GM18951 (cell line): Measurements from ENCODE around the gene GRAMD2B.

Source experiments
- POLR2A ChIP-seq: IDR thresholded peaks from 4 replicates; pipeline ENCODE4 v1.6.1; 2011; ENCODE audit warnings: mild to moderate bottlenecking; ENCODE audit not compliant: insufficient read length, insufficient read depth; ENCODE audit errors: extremely low read depth
- in situ Hi-C: fragments of 300-500 bp; cut with MboI; formaldehyde crosslinking; loops from one replicate; pipeline ENCODE4 v1.12.0; 2022; ENCODE audit warnings: low sequenced_read_pairs, mixed read lengths, inconsistent platforms; ENCODE audit not compliant: unreplicated experiment

GRAMD2B gene

DNA sequence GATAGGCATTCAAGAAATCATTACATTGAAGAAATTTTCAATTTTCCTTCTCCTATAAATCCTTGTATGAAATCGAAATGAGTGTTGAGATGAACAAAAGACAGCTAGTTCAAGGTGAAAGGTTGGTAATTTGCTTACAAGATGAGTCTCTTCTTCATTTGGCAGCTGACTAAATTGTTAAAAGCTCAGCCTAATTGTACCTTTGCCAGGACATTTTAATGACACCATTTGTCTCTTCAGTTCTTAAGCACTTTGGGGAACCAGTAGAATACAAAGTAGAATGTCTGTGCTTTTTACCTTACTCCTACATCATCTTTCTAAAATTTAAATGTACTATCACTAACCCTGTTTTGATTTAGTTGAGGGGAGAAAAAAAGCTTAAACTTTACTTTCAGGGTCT, 59.4 kb downstream of the GRAMD2B start:
- in situ Hi-C loops = no loop called here
- TF ChIP-seq POLR2A = no peak

GRCh38 chr5:126483156-126483555, 59.9 kb downstream of the GRAMD2B start:
- in situ Hi-C loops = no loop called here
- no peak for TF ChIP-seq POLR2A

DNA sequence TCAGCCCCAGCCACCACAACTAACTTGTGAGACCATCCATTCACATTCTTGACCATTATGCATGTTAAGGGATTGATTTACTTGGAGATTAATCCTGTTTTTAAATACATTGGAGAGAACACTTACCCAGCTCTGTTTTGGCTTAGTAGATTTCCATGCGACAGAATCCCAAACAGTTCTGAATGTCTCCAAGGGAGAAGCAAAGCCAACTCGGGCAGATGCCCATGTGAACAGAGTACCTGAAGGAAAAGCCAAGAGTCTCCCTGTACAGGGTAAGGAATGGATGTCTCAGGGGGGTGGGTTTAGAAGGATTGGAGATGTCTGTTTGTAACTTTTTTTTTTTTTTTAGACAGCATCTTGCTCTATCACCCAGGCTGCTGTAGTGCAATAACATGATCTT, 61.0 kb downstream of the GRAMD2B start:
- in situ Hi-C loops = no loop called here
- no peak for TF ChIP-seq POLR2A

DNA sequence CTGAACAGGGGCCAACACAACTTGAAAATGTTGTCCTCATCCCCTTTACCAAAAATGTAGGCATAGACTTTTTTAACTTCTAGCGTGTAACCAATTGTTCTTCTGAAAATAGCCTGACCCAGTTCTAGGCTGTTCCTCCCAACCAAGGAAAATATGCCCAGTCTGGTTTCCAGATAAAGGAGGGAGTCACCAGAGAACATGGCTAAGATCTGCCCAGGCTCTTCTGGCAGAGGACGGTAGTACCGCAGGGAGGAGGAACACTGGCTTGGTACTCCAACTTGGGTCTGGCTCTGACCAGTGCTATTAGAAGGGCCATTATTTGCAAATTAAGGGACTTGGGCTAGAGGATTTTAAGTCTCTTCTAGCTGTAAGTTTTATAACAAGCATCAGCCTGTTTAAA, 63.1 kb downstream of the GRAMD2B start:
- in situ Hi-C loops = no loop called here
- TF ChIP-seq POLR2A = no peak

DNA sequence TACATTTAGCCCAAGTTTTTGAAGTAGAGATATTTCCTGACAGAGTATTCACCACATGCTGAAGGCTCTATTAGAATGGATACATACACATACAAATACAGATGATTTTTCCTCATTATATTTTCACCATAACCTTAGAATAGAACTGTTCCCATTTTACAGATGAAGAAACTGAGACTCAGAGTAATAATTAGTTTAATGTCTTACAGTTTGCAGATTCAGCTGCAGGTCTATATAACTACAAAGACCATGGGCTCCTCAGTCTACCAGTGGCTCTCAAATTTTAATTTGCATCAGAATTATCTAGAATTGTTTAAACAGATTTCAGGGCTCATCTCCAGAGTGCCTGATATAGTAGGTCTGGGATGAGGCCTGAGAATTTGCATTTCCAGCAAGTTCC, 64.4 kb downstream of the GRAMD2B start:
- in situ Hi-C loops = no loop called here
- no peak for TF ChIP-seq POLR2A

- TF ChIP-seq POLR2A = no peak
- in situ Hi-C loops = no loop called here
These were observed 65.3 kb downstream of the GRAMD2B start for GRCh38 chr5:126488443-126489065.

- in situ Hi-C loops = no loop called here
- TF ChIP-seq POLR2A = no peak
These were observed 67.1 kb downstream of the GRAMD2B start for GRCh38 chr5:126490167-126490940.

- TF ChIP-seq POLR2A = no peak
- in situ Hi-C loops = no loop called here
These were observed 69.7 kb downstream of the GRAMD2B start for GRCh38 chr5:126492939-126493338.

- no peak for TF ChIP-seq POLR2A
- in situ Hi-C loops = no loop called here
These were observed 71.2 kb downstream of the GRAMD2B start for GRCh38 chr5:126494393-126494792.

- no peak for TF ChIP-seq POLR2A
- in situ Hi-C loops = no loop called here
These were observed 74.3 kb downstream of the GRAMD2B start for GRCh38 chr5:126497506-126497905.

GRCh38 chr5:126499278-126499677, 76.1 kb downstream of the GRAMD2B start:
- in situ Hi-C loops = no loop called here

DNA sequence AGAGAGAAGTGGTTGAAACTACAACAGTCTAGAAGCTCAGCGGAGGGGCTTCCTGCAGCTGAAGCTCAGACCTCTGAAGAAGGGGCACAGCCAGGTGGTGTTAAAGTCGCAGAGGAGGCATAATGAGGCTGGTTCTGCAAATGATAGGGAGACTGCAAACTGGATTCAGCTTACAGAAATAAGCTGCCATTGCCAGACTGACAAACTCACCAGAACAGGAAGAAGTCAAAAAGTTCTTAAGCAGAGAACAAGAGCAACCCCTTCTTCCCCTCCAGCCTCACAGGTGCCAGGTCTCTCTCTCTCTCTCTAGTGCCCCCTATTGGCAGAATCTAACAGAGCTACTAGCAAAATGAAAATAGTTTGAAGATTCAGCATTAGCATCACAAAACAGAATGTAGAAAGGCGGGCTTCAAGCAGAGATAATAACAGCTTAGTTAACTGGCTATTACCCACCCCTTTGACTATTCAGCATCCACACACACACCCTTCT, 76.7 kb downstream of the GRAMD2B start:
- TF ChIP-seq POLR2A = no peak
- in situ Hi-C loops = no loop called here

More at GRCh38 chr5:126499278-126499677, 76.1 kb downstream of the GRAMD2B start:
- no peak for TF ChIP-seq POLR2A

- TF ChIP-seq POLR2A = no peak
- in situ Hi-C loops = no loop called here
These were observed 78.2 kb downstream of the GRAMD2B start for GRCh38 chr5:126501448-126501847.

- TF ChIP-seq POLR2A = no peak
- in situ Hi-C loops = no loop called here
These were observed 80.4 kb downstream of the GRAMD2B start for GRCh38 chr5:126503602-126504104.
